Measurements from ENCODE around the gene DGKB. TPM values are rescaled to one million over a fixed set of nuclear protein-coding genes. Genes with fewer than 3 reads are reported as not detected.

The DGKB gene
- total RNA-seq, 1 experiment from 2014 or later = not detected

- POLR2A ChIA-PET = no interaction called here
- CTCF ChIA-PET = no interaction called here
- H3K4me3 Mint-ChIP-seq (ENCODE audit: unreplicated experiment) = no peak overlapping the region
- intact Hi-C loops (cut with micrococcal nuclease) = no loop called here
- H3K27ac Mint-ChIP-seq (ENCODE audit: low read depth, unreplicated experiment) = no peak overlapping the region
- H3K9me3 Mint-ChIP-seq (ENCODE audit: unreplicated experiment) = peaks cover 7% of the 10 kb centered on the region
- DNase-seq (ENCODE audit: unreplicated experiment) = no peak
- no peak for TF ChIP-seq CTCF (IDR thresholded peaks at IDR 0.05; ENCODE audit: unreplicated experiment)
- no peaks in the 10 kb centered on the region for H3K36me3 Mint-ChIP-seq (ENCODE audit: insufficient read depth, unreplicated experiment)
- H3K27me3 Mint-ChIP-seq (ENCODE audit: insufficient read depth, unreplicated experiment) = no peaks in the 10 kb centered on the region
- H3K4me1 Mint-ChIP-seq (ENCODE audit: insufficient read depth, unreplicated experiment) = no peaks in the 10 kb centered on the region
- no TSS peak for BruUV-seq (replicated peaks)
Measured at GRCh38 chr7:14432924-14433323, 469.6 kb downstream of the DGKB start.

- CTCF ChIA-PET = interaction anchor here (0.6 to 0.8 kb wide), 2 partner anchors 10 to 124 kb away, joined by 3 read pairs; no protein-coding TSS in a partner anchor
- BruUV-seq (replicated peaks) = no TSS peak
Measured at GRCh38 chr7:14430926-14431325, 471.6 kb downstream of the DGKB start.

GRCh38 chr7:14425559-14425958, 477.0 kb downstream of the DGKB start:
- Mint-ChIP-seq H3K27ac (ENCODE audit: low read depth, unreplicated experiment) (no peak overlapping the region), H3K27me3 (ENCODE audit: insufficient read depth, unreplicated experiment) (no peaks in the 10 kb centered on the region), H3K4me3 (ENCODE audit: unreplicated experiment) (no peak overlapping the region), H3K36me3 (ENCODE audit: insufficient read depth, unreplicated experiment) (no peaks in the 10 kb centered on the region), H3K9me3 (ENCODE audit: unreplicated experiment) (peaks cover 9% of the 10 kb centered on the region), H3K4me1 (ENCODE audit: insufficient read depth, unreplicated experiment) (no peaks in the 10 kb centered on the region)
- no TSS peak for BruUV-seq (replicated peaks)
- intact Hi-C loops (cut with micrococcal nuclease) = no loop called here
- CTCF ChIA-PET = no interaction called here
- TF ChIP-seq CTCF (IDR thresholded peaks at IDR 0.05; ENCODE audit: unreplicated experiment) = no peak
- DNase-seq (ENCODE audit: unreplicated experiment) = no peak
- POLR2A ChIA-PET = no interaction called here

More at GRCh38 chr7:14430926-14431325, 471.6 kb downstream of the DGKB start:
- Mint-ChIP-seq H3K27ac (ENCODE audit: low read depth, unreplicated experiment) (no peak overlapping the region), H3K4me3 (ENCODE audit: unreplicated experiment) (no peak overlapping the region), H3K9me3 (ENCODE audit: unreplicated experiment) (peaks cover 9% of the 10 kb centered on the region), H3K36me3 (ENCODE audit: insufficient read depth, unreplicated experiment) (no peaks in the 10 kb centered on the region), H3K4me1 (ENCODE audit: insufficient read depth, unreplicated experiment) (no peaks in the 10 kb centered on the region), H3K27me3 (ENCODE audit: insufficient read depth, unreplicated experiment) (no peaks in the 10 kb centered on the region)
- intact Hi-C loops (cut with micrococcal nuclease) = no loop called here
- POLR2A ChIA-PET = no interaction called here
- TF ChIP-seq CTCF (IDR thresholded peaks at IDR 0.05; ENCODE audit: unreplicated experiment) = no peak
- no peak for DNase-seq (ENCODE audit: unreplicated experiment)

GRCh38 chr7:14424675-14425074, 477.9 kb downstream of the DGKB start:
- intact Hi-C loops (cut with micrococcal nuclease) = no loop called here
- no peak for TF ChIP-seq CTCF (IDR thresholded peaks at IDR 0.05; ENCODE audit: unreplicated experiment)
- BruUV-seq (replicated peaks) = no TSS peak
- H3K27ac Mint-ChIP-seq (ENCODE audit: low read depth, unreplicated experiment) = no peak overlapping the region
- CTCF ChIA-PET = no interaction called here
- H3K9me3 Mint-ChIP-seq (ENCODE audit: unreplicated experiment) = peaks cover 9% of the 10 kb centered on the region
- no peaks in the 10 kb centered on the region for H3K4me1 Mint-ChIP-seq (ENCODE audit: insufficient read depth, unreplicated experiment)
- H3K36me3 Mint-ChIP-seq (ENCODE audit: insufficient read depth, unreplicated experiment) = no peaks in the 10 kb centered on the region
- no peaks in the 10 kb centered on the region for H3K27me3 Mint-ChIP-seq (ENCODE audit: insufficient read depth, unreplicated experiment)
- POLR2A ChIA-PET = no interaction called here
- DNase-seq (ENCODE audit: unreplicated experiment) = no peak
- no peak overlapping the region for H3K4me3 Mint-ChIP-seq (ENCODE audit: unreplicated experiment)

Measured in MCF 10A (cell line).